Measurements from ENCODE around the gene ROBO1.

Gene ROBO1

DNA sequence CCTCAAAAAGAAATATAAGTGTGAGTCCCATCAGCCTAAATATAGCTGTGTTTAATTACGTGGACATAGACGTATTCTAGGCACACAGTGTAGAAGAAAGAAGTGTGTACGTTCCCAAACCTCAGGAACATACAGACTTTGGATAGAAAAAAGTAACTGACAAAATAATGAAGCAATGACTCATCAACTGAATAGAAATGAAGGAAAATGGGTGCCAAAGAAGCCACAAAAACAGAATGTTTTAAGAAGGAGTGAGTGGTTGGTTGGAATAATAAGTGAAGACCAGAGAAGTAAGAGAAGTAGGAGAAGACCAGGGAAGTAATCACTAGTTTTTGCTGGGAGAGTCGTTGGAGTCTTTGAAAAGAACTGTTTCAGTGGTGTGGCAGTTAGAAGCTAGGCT, 518.1 kb downstream of the ROBO1 start:
- no peak overlapping the region for H2AFZ ChIP-seq (ENCODE audit: low read depth, low read length)
- no peaks in the 10 kb centered on the region for H3K36me3 ChIP-seq (ENCODE audit: insufficient read depth, low read length)
- H3K79me2 ChIP-seq (ENCODE audit: insufficient read depth, low read length), result no peaks in the 10 kb centered on the region
- H3K4me2 ChIP-seq (ENCODE audit: insufficient read depth, low read length), result no peak overlapping the region
- DNase-seq (no peak), ATAC-seq (ENCODE audit: insufficient read depth, low read depth) (no peak)
- no peak for TF ChIP-seq EZH2 (IDR thresholded peaks at IDR 0.05; ENCODE audit: borderline replicate concordance, low read depth, low read length, severe bottlenecking)
- TF ChIP-seq, protein P1, sequence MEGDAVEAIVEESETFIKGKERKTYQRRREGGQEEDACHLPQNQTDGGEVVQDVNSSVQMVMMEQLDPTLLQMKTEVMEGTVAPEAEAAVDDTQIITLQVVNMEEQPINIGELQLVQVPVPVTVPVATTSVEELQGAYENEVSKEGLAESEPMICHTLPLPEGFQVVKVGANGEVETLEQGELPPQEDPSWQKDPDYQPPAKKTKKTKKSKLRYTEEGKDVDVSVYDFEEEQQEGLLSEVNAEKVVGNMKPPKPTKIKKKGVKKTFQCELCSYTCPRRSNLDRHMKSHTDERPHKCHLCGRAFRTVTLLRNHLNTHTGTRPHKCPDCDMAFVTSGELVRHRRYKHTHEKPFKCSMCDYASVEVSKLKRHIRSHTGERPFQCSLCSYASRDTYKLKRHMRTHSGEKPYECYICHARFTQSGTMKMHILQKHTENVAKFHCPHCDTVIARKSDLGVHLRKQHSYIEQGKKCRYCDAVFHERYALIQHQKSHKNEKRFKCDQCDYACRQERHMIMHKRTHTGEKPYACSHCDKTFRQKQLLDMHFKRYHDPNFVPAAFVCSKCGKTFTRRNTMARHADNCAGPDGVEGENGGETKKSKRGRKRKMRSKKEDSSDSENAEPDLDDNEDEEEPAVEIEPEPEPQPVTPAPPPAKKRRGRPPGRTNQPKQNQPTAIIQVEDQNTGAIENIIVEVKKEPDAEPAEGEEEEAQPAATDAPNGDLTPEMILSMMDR (IDR thresholded peaks at IDR 0.05; ENCODE audit: borderline replicate concordance, extremely low read depth, low read length, poor library complexity, severe bottlenecking), result no peak
- H3K27ac ChIP-seq (ENCODE audit: low read length), result no peak overlapping the region
- no peaks in the 10 kb centered on the region for H4K20me1 ChIP-seq (ENCODE audit: insufficient read depth, low read length)
- H3K9ac ChIP-seq (ENCODE audit: low read depth, low read length), result no peak overlapping the region
- no peaks in the 10 kb centered on the region for H3K4me1 ChIP-seq (ENCODE audit: insufficient read depth, low read length)
- no peaks in the 10 kb centered on the region for H3K9me3 ChIP-seq (ENCODE audit: insufficient read depth, low read length, severe bottlenecking)
- H3K27me3 ChIP-seq (ENCODE audit: insufficient read depth, low read length, poor library complexity), result no peaks in the 10 kb centered on the region
- H3K4me3 ChIP-seq (ENCODE audit: low read depth in 1 of 2, low read length in 2 of 2), result no peak overlapping the region

- no peaks in the 10 kb centered on the region for H3K36me3 ChIP-seq (ENCODE audit: insufficient read depth, low read length)
- no peaks in the 10 kb centered on the region for H3K9me3 ChIP-seq (ENCODE audit: insufficient read depth, low read length, severe bottlenecking)
- H2AFZ ChIP-seq (ENCODE audit: low read depth, low read length), result no peak overlapping the region
- no peak for ATAC-seq (ENCODE audit: insufficient read depth, low read depth)
- no peak for TF ChIP-seq EZH2 (IDR thresholded peaks at IDR 0.05; ENCODE audit: borderline replicate concordance, low read depth, low read length, severe bottlenecking)
- TF ChIP-seq, protein P1 (IDR thresholded peaks at IDR 0.05; ENCODE audit: borderline replicate concordance, extremely low read depth, low read length, poor library complexity, severe bottlenecking), result no peak
- H3K27me3 ChIP-seq (ENCODE audit: insufficient read depth, low read length, poor library complexity), result no peaks in the 10 kb centered on the region
- no peaks in the 10 kb centered on the region for H3K4me1 ChIP-seq (ENCODE audit: insufficient read depth, low read length)
- H3K79me2 ChIP-seq (ENCODE audit: insufficient read depth, low read length), result no peaks in the 10 kb centered on the region
- no peaks in the 10 kb centered on the region for H4K20me1 ChIP-seq (ENCODE audit: insufficient read depth, low read length)
- no peak overlapping the region for H3K4me2 ChIP-seq (ENCODE audit: insufficient read depth, low read length)
- DNase-seq, result no peak
- no peak overlapping the region for H3K9ac ChIP-seq (ENCODE audit: low read depth, low read length)
- no peak overlapping the region for H3K4me3 ChIP-seq (ENCODE audit: low read depth in 1 of 2, low read length in 2 of 2)
- H3K27ac ChIP-seq (ENCODE audit: low read length), result no peak overlapping the region
Measured at GRCh38 chr3:79247725-79248043, 520.1 kb downstream of the ROBO1 start.

GRCh38 chr3:79246875-79247724, 520.7 kb downstream of the ROBO1 start:
- Histone ChIP-seq H3K27ac (ENCODE audit: low read length) (no peak overlapping the region), H3K4me2 (ENCODE audit: insufficient read depth, low read length) (no peak overlapping the region)

More at GRCh38 chr3:79246875-79247724, 520.7 kb downstream of the ROBO1 start:
- ATAC-seq (ENCODE audit: insufficient read depth, low read depth) (no peak), DNase-seq (no peak)
- Histone ChIP-seq H4K20me1 (ENCODE audit: insufficient read depth, low read length) (no peaks in the 10 kb centered on the region), H2AFZ (ENCODE audit: low read depth, low read length) (no peak overlapping the region), H3K9me3 (ENCODE audit: insufficient read depth, low read length, severe bottlenecking) (no peaks in the 10 kb centered on the region), H3K36me3 (ENCODE audit: insufficient read depth, low read length) (no peaks in the 10 kb centered on the region), H3K4me1 (ENCODE audit: insufficient read depth, low read length) (no peaks in the 10 kb centered on the region), H3K4me3 (ENCODE audit: low read depth in 1 of 2, low read length in 2 of 2) (no peak overlapping the region), H3K79me2 (ENCODE audit: insufficient read depth, low read length) (no peaks in the 10 kb centered on the region), H3K27me3 (ENCODE audit: insufficient read depth, low read length, poor library complexity) (no peaks in the 10 kb centered on the region), H3K9ac (ENCODE audit: low read depth, low read length) (no peak overlapping the region)
- TF ChIP-seq EZH2 (IDR thresholded peaks at IDR 0.05; ENCODE audit: borderline replicate concordance, low read depth, low read length, severe bottlenecking), result no peak
- TF ChIP-seq, protein P1 (IDR thresholded peaks at IDR 0.05; ENCODE audit: borderline replicate concordance, extremely low read depth, low read length, poor library complexity, severe bottlenecking), result no peak
